OCI-LY7 (cell line): Measurements from ENCODE around the gene DHRS12. TPM values are rescaled to one million over a fixed set of nuclear protein-coding genes. Genes with fewer than 3 reads are reported as not detected.

ENCODE experiments used
- BruUV-seq: library from RNA; stranded (reverse); fragments of 400-500 nt; replicated peaks from 2 replicates; lab custom pipeline; 2021; lab: Mats Ljungman, UMichigan
- CTCF ChIA-PET: fragments of 300-600 bp; sonication (Branson Sonifier 250); formaldehyde crosslinking; loops from one replicate; lab custom pipeline; 2022; ENCODE audit warnings: antibody characterized with exemption; ENCODE audit not compliant: unreplicated experiment; lab: Charles Lee
- POLR2A ChIA-PET: fragments of 300-600 bp; sonication (Branson Sonifier 250); formaldehyde crosslinking; loops from one replicate; lab custom pipeline; 2022; ENCODE audit warnings: antibody characterized with exemption; lab: Charles Lee
- DNase-seq: peaks from one replicate; pipeline ENCODE4 v3.0.0-alpha.2; 2015; ENCODE audit warnings: low spot score
- H2AFZ ChIP-seq: fragments of 200-600 bp; sonication (generic), shearing (Covaris generic); 2 replicates; pipeline ENCODE4 v1.6.1; 2014; ENCODE audit warnings: mild to moderate bottlenecking, antibody characterized with exemption, low read length, moderate library complexity
- H3K27ac ChIP-seq: fragments of 200-600 bp; sonication (generic); 2 replicates; pipeline ENCODE4 v1.5.1; 2014; ENCODE audit warnings: mixed run types, low read depth, mild to moderate bottlenecking, moderate library complexity, low read length, inconsistent platforms; ENCODE audit not compliant: poor library complexity, severe bottlenecking
- H3K36me3 ChIP-seq: fragments of 200-600 bp; sonication (generic); 2 replicates; pipeline ENCODE4 v1.6.1; 2014; ENCODE audit warnings: mild to moderate bottlenecking, antibody characterized with exemption, low read length, moderate library complexity, mixed read lengths; ENCODE audit not compliant: insufficient read depth
- H3K4me1 ChIP-seq: fragments of 200-600 bp; sonication (generic); 2 replicates; pipeline ENCODE4 v1.5.1; 2014; ENCODE audit warnings: mild to moderate bottlenecking, low read length; ENCODE audit not compliant: insufficient read depth, poor library complexity, severe bottlenecking
- H3K4me2 ChIP-seq: fragments of 200-600 bp; sonication (generic); 2 replicates; pipeline ENCODE4 v1.6.1; 2014; ENCODE audit warnings: mild to moderate bottlenecking, low read length
- H3K4me3 ChIP-seq: fragments of 200-600 bp; sonication (generic); 2 replicates; pipeline ENCODE4 v1.5.1; 2014; ENCODE audit warnings: mild to moderate bottlenecking, low read depth, low read length; ENCODE audit not compliant: poor library complexity, severe bottlenecking
- H3K79me2 ChIP-seq: fragments of 200-600 bp; sonication (generic); 2 replicates; pipeline ENCODE4 v1.6.1; 2016; ENCODE audit warnings: low read depth, mild to moderate bottlenecking, low read length, moderate library complexity, mixed read lengths; ENCODE audit not compliant: insufficient read depth
- H3K9me2 ChIP-seq: fragments of 200-600 bp; sonication (generic); 2 replicates; pipeline ENCODE4 v1.6.1; 2016; ENCODE audit warnings: mild to moderate bottlenecking, low read length, mixed read lengths; ENCODE audit not compliant: insufficient read depth
- H3K9me3 ChIP-seq: fragments of 200-600 bp; sonication (generic); 2 replicates; pipeline ENCODE4 v1.6.1; 2014; ENCODE audit warnings: mild to moderate bottlenecking, mixed run types, low read length, mixed read lengths
- H4K20me1 ChIP-seq: fragments of 200-600 bp; sonication (generic); 2 replicates; pipeline ENCODE4 v1.6.1; 2014; ENCODE audit warnings: mild to moderate bottlenecking, antibody characterized with exemption, low read length, moderate library complexity, mixed read lengths; ENCODE audit not compliant: insufficient read depth
- CTCF ChIP-seq: fragments of 200-600 bp; sonication (generic); conservative IDR thresholded peaks from 2 replicates; pipeline ENCODE4 v1.5.1; 2014; ENCODE audit warnings: mild to moderate bottlenecking, antibody characterized with exemption, low read length, moderate library complexity, mixed read lengths
- EZH2phosphoT487 ChIP-seq: fragments of 200-600 bp; sonication (generic); IDR thresholded peaks from 2 replicates; pipeline ENCODE4 v1.6.1; 2018; ENCODE audit warnings: low read depth, borderline replicate concordance, mild to moderate bottlenecking, mixed run types, antibody characterized with exemption, low read length, moderate library complexity, mixed read lengths
- intact Hi-C: fragments of 100-400 bp; cut with micrococcal nuclease; formaldehyde crosslinking; loops from one replicate; pipeline ENCODE4 v1.10.0; 2022; ENCODE audit not compliant: unreplicated experiment
- total RNA-seq, 2 experiments: library from RNA; depleted of rRNA in 1 of 2; stranded (reverse); fragments of >200 nt in 1 of 2; shearing (Covaris generic) in 1 of 2; gene quantifications; 2 replicates each; pipeline ENCODE4 v1.2.3, GENCODE V29; 2014 to 2022

The DHRS12 gene
- total RNA-seq, 2 experiments from 2014 or later, result 3.5 to 11.9 TPM

GRCh38 chr13:51839711-51840540 lies 36.0 kb upstream of the DHRS12 start:
- no peak for TF ChIP-seq EZH2phosphoT487
- intact Hi-C loops, result no loop called here
- no peak for DNase-seq
- peaks cover 3% of the 10 kb centered on the region for H3K4me1 ChIP-seq
- H3K9me3 ChIP-seq, result no peaks in the 10 kb centered on the region
- no peaks in the 10 kb centered on the region for H4K20me1 ChIP-seq
- H3K9me2 ChIP-seq, result no peaks in the 10 kb centered on the region
- POLR2A ChIA-PET, result interaction anchor here (0.5 kb wide), 1 partner anchor 14 kb away, joined by 5 read pairs; no protein-coding TSS in a partner anchor
- no TSS peak for BruUV-seq
- no peak overlapping the region for H3K4me2 ChIP-seq
- no peaks in the 10 kb centered on the region for H3K79me2 ChIP-seq
- H3K27ac ChIP-seq, result no peak overlapping the region
- no peak overlapping the region for H2AFZ ChIP-seq
- H3K4me3 ChIP-seq, result no peak overlapping the region
- no peaks in the 10 kb centered on the region for H3K36me3 ChIP-seq
- CTCF ChIA-PET, result no interaction called here

GRCh38 chr13:51838240-51838846 lies 34.4 kb upstream of the DHRS12 start:
- intact Hi-C loops, result no loop called here
- H3K4me2 ChIP-seq, result no peak overlapping the region
- H3K9me3 ChIP-seq, result no peaks in the 10 kb centered on the region
- no peak overlapping the region for H3K27ac ChIP-seq
- no peaks in the 10 kb centered on the region for H3K9me2 ChIP-seq
- ChIA-PET POLR2A (no interaction called here), CTCF (interaction anchor here (0.5 kb wide), 1 partner anchor 9 kb away, joined by 4 read pairs; no protein-coding TSS in a partner anchor)
- H4K20me1 ChIP-seq, result no peaks in the 10 kb centered on the region
- no peak overlapping the region for H2AFZ ChIP-seq
- H3K79me2 ChIP-seq, result no peaks in the 10 kb centered on the region
- TF ChIP-seq CTCF, result no peak
- no peak for TF ChIP-seq EZH2phosphoT487
- DNase-seq, result no peak
- H3K4me3 ChIP-seq, result no peak overlapping the region
- H3K4me1 ChIP-seq, result peaks cover 18% of the 10 kb centered on the region
- no peaks in the 10 kb centered on the region for H3K36me3 ChIP-seq
- BruUV-seq, result no TSS peak

GRCh38 chr13:51837016-51837415 lies 33.1 kb upstream of the DHRS12 start:
- Histone ChIP-seq H3K4me1 (peaks cover 32% of the 10 kb centered on the region), H3K79me2 (no peaks in the 10 kb centered on the region), H3K4me2 (no peak overlapping the region), H3K4me3 (no peak overlapping the region), H2AFZ (no peak overlapping the region), H4K20me1 (no peaks in the 10 kb centered on the region), H3K9me3 (no peaks in the 10 kb centered on the region), H3K27ac (no peak overlapping the region), H3K9me2 (no peaks in the 10 kb centered on the region), H3K36me3 (no peaks in the 10 kb centered on the region)
- ChIA-PET CTCF (no interaction called here), POLR2A (no interaction called here)
- intact Hi-C loops, result no loop called here
- no TSS peak for BruUV-seq
- DNase-seq, result no peak
- TF ChIP-seq CTCF (no peak), EZH2phosphoT487 (no peak)
